Measurements from ENCODE around the gene ELK3.

The ELK3 gene

DNA sequence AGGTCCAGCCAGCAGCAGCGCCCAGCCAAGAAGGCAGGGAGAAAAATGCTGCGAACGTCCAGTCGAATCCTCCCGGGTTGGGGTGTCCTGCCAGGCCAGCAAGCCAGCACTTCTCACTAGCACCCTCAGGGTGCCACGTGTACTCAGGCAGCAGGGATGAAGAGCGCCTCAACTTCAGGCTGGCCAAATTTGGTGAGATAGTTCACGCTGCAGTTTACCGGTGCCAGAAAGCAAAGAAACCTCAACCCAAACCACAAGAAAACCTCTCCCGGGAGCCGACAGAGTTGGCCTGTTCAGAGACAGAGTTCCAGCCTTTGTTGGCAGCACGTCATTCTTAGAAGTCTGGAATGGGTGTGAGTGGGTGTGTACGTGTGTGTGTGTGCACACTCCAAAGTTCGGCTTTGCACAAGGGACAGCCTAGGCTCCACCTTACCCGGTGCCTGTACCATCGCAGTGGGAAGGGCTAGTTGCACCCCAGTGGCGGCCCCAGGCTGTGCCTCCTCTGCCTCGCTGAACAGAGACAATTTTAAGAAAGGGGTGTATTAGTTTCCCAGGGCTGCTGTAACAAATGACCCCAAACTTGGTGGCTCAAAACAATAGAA lies 42.1 kb downstream of the ELK3 start:
- TF ChIP-seq, protein P1, sequence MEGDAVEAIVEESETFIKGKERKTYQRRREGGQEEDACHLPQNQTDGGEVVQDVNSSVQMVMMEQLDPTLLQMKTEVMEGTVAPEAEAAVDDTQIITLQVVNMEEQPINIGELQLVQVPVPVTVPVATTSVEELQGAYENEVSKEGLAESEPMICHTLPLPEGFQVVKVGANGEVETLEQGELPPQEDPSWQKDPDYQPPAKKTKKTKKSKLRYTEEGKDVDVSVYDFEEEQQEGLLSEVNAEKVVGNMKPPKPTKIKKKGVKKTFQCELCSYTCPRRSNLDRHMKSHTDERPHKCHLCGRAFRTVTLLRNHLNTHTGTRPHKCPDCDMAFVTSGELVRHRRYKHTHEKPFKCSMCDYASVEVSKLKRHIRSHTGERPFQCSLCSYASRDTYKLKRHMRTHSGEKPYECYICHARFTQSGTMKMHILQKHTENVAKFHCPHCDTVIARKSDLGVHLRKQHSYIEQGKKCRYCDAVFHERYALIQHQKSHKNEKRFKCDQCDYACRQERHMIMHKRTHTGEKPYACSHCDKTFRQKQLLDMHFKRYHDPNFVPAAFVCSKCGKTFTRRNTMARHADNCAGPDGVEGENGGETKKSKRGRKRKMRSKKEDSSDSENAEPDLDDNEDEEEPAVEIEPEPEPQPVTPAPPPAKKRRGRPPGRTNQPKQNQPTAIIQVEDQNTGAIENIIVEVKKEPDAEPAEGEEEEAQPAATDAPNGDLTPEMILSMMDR (IDR thresholded peaks at IDR 0.05; ENCODE audit: low read depth, low read length): no peak
- H3K4me3 ChIP-seq (ENCODE audit: low read depth, low read length): no peak overlapping the region
- in situ Hi-C loops (cut with HindIII; ENCODE audit: low sequenced_read_pairs): no loop called here
- peak; percentile 85 for DNase-seq (ENCODE audit: low read depth, low spot score)

DNA sequence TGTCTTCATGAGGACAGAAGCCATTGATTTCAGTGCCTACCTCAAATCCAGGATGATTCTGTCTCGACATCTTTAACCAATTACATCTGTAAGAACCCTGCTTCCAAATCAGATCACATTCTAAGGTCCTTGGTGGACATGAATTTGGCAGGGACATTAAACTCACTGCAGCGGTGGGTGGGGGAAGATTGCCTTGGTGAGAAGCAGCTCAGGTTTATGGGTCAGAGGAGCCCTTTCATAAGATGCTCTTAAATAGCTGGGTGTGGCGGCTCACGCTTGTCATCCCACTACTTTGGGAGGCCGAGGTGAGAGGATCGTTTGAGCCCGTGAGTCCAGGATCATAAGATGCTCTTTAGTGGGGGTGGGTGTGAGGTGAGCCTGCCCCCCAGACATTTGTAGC lies 42.9 kb downstream of the ELK3 start:
- in situ Hi-C loops (cut with HindIII; ENCODE audit: low sequenced_read_pairs): no loop called here
- DNase-seq (ENCODE audit: low read depth, low spot score): peak; percentile 47
- H3K4me3 ChIP-seq (ENCODE audit: low read depth, low read length): no peak overlapping the region
- TF ChIP-seq, protein P1 (IDR thresholded peaks at IDR 0.05; ENCODE audit: low read depth, low read length): no peak

DNA sequence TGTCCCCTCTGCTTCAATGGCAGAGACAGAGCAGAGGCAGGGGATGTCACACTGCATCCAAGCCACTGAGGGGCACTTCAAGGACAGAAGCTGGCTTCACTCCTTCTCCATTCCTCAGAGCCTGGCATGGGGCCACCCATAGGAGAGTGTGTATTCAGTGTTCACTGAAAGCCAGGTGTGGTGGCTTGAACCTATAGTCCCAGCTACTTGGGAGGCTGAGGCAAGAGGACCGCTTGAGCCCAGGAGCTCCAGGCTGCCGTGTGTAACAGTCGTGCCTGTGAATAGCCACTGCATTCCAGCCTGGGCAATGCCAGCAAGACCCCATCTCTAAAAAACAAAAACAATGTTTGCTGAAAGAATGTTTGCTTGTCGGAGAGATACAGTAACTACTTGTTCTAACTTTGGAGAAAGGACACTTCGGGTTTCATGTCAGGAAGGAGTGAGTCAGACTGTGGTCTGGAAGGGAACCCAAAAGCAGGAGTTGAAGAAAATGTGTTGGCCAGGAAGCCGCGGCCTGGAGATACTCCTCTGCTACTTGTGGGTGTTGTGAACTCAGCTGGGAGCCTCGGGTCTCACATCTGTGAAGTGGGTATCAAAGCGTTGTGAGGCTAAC lies 43.4 kb downstream of the ELK3 start:
- TF ChIP-seq, protein P1 (IDR thresholded peaks at IDR 0.05; ENCODE audit: low read depth, low read length): no peak
- in situ Hi-C loops (cut with HindIII; ENCODE audit: low sequenced_read_pairs): no loop called here
- no peak overlapping the region for H3K4me3 ChIP-seq (ENCODE audit: low read depth, low read length)
- peak; percentile 98 for DNase-seq (ENCODE audit: low read depth, low spot score)

DNA sequence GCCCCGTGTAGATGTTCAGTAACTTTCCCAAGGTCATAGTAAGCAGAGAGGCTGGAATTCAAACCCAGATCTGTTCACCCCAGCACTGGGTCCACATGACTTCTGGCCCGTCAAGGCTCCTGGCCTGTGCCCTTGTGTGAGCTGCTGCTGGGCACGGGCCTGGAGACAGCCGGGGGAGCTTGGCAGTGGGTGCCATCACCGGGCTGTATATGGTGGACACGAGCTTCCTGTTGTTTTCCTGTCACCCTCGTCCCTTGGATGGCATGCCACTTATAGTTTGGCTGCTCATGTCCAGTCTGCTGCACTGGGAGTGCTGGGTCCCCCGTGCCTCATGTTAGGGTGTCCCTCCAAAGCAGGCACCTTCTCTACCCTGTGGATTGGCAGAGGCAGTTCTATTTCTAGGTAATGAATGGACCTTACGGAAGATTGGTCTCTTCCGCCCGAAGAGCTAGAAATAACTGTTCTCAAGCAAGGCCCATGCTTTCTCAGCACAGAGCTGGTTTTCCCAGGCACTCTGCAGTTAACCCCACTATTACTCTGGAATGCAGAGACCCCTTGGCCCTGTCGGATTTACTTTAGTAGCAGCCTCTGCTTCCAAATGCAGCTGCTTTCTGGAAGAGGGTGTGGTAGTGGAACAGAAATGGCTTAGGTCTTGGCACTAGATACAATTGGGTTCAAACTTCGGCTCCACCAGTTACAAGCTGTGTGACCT lies 44.3 kb downstream of the ELK3 start:
- TF ChIP-seq, protein P1 (IDR thresholded peaks at IDR 0.05; ENCODE audit: low read depth, low read length): no peak
- DNase-seq (ENCODE audit: low read depth, low spot score): no peak
- in situ Hi-C loops (cut with HindIII; ENCODE audit: low sequenced_read_pairs): no loop called here
- H3K4me3 ChIP-seq (ENCODE audit: low read depth, low read length): no peak overlapping the region

DNA sequence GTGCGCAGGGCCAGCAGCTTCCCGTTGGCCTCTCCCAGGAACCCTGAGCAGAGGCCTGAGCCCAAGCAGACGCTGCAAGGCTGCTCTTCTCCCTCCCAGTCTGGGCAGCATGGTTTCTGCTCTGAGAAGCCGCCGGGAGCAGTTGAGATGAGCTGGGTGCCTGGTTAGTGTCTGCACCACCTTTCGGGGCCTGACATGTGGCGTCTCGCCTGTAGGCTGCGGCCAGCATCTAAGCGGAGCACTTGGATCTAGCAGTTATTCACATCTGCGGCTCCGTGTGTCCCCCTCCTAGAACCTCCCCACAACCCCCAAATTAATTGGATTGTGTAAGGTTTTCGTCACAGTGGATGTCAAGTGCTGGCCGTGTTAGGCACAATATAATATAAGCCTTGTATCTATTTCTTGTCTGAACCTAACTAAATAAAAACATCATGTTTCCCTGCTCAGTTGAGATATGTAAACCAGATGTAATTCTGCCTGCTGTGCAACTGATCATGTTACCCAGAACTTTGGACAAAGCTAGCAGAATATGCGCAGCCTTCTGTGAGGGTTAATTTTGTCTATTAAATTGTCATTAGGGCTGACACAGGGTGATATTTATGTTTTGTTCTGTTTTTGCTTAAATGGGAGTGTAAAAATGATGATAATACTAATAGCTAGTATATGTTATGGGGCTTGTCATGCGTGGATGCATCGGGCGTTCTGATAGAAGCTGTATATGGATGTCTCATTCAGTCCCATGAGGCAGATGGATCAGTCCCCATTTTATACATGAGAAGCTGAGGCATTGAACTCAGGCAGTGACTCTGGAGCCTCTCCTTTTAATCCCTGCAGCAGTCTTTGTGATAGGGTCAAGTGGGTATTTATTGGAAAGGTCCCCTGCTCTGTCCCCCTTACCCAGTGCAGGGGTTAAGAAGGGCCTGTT lies 45.8 kb downstream of the ELK3 start:
- H3K4me3 ChIP-seq (ENCODE audit: low read depth, low read length): no peak overlapping the region
- in situ Hi-C loops (cut with HindIII; ENCODE audit: low sequenced_read_pairs): no loop called here
- TF ChIP-seq, protein P1 (IDR thresholded peaks at IDR 0.05; ENCODE audit: low read depth, low read length): no peak
- no peak for DNase-seq (ENCODE audit: low read depth, low spot score)

DNA sequence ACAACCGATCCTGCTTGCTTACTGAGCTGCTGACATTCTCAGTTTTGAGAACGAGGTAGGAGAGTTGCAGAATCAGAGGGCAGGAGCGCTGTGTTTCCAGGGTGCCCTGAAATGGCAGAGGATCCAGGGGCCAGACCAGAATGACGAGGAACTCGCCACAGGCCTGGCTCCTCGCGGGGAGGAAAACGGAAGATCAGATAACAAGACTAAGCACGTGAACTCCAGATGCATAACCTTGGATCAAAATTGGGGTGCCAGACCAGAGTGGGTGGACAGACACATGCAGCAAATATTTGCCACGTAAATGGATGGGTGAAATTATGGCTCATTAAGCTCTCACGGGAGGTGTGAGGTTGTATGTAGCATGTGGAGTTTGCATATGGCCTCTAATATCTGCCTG lies 46.5 kb downstream of the ELK3 start:
- DNase-seq (ENCODE audit: low read depth, low spot score): peak; percentile 29
- in situ Hi-C loops (cut with HindIII; ENCODE audit: low sequenced_read_pairs): no loop called here
- TF ChIP-seq, protein P1 (IDR thresholded peaks at IDR 0.05; ENCODE audit: low read depth, low read length): no peak
- H3K4me3 ChIP-seq (ENCODE audit: low read depth, low read length): no peak overlapping the region

All from astrocyte of the spinal cord (primary cell).